ENCODE data around the gene HARBI1. TPM values are rescaled to one million over a fixed set of nuclear protein-coding genes. Genes with fewer than 3 reads are reported as not detected.

Gene HARBI1
- total and polyA plus RNA-seq, 8 donors: 1.0 to 4.0 (median 2.3) TPM; not detected in 3

- no peak for TF ChIP-seq EP300 (IDR thresholded peaks at IDR 0.05)
- TF ChIP-seq POLR2A (IDR thresholded peaks at IDR 0.05): no peak
- TF ChIP-seq POLR2AphosphoS5 (IDR thresholded peaks at IDR 0.05): no peak
- no peak for TF ChIP-seq CTCF (IDR thresholded peaks at IDR 0.05)
- Histone ChIP-seq H3K9me3 (no peaks in the 10 kb centered on the region), H3K27ac (no peak overlapping the region), H3K4me3 (no peak overlapping the region), H3K36me3 (peaks cover 27 to 72% (median 66%) of the 10 kb centered on the region in 4 donors), H3K4me1 (peaks cover 0 to 7% (median 2%) of the 10 kb centered on the region in 4 donors), H3K27me3 (no peaks in the 10 kb centered on the region)
- intact Hi-C loops (cut with DNase I; ENCODE audit: low total_unique reads): no loop called here
- DNase-seq: no peak
- 94 to 97% (median 96%) methylated on average over 22 of the region's 22 CpGs for WGBS, 5 donors
Measured at GRCh38 chr11:46633291-46634217, 16.5 kb upstream of the HARBI1 start.

GRCh38 chr11:46632502-46632901, 15.5 kb upstream of the HARBI1 start:
- Histone ChIP-seq H3K4me3 (no peak overlapping the region), H3K4me1 (peaks cover 0 to 10% (median 2%) of the 10 kb centered on the region in 4 donors), H3K9me3 (no peaks in the 10 kb centered on the region), H3K27me3 (no peaks in the 10 kb centered on the region), H3K27ac (no peak overlapping the region), H3K36me3 (peaks cover 25 to 73% (median 64%) of the 10 kb centered on the region in 4 donors)
- intact Hi-C loops (cut with DNase I; ENCODE audit: low total_unique reads): no loop called here
- WGBS, 5 donors: 74 to 92% (median 89%) methylated on average over 1 of the region's 1 CpG
- no peak for DNase-seq
- no peak for TF ChIP-seq CTCF (IDR thresholded peaks at IDR 0.05)
- TF ChIP-seq POLR2AphosphoS5 (IDR thresholded peaks at IDR 0.05): no peak
- no peak for TF ChIP-seq EP300 (IDR thresholded peaks at IDR 0.05)
- TF ChIP-seq POLR2A (IDR thresholded peaks at IDR 0.05): no peak

GRCh38 chr11:46631676-46632075, 14.6 kb upstream of the HARBI1 start:
- Histone ChIP-seq H3K27me3 (no peaks in the 10 kb centered on the region), H3K9me3 (no peaks in the 10 kb centered on the region), H3K36me3 (peaks cover 25 to 78% (median 67%) of the 10 kb centered on the region in 4 donors), H3K27ac (no peak overlapping the region), H3K4me3 (no peak overlapping the region), H3K4me1 (peaks cover 0 to 11% (median 2%) of the 10 kb centered on the region in 4 donors)
- TF ChIP-seq EP300 (IDR thresholded peaks at IDR 0.05) (no peak), CTCF (IDR thresholded peaks at IDR 0.05) (no peak), POLR2A (IDR thresholded peaks at IDR 0.05) (no peak), POLR2AphosphoS5 (IDR thresholded peaks at IDR 0.05) (no peak)
- intact Hi-C loops (cut with DNase I; ENCODE audit: low total_unique reads): no loop called here
- WGBS, 5 donors: 93 to 100% (median 97%) methylated on average over 2 of the region's 2 CpGs
- DNase-seq: no peak

GRCh38 chr11:46630237-46630636, 13.2 kb upstream of the HARBI1 start:
- Histone ChIP-seq H3K36me3 (peaks cover 30 to 80% (median 76%) of the 10 kb centered on the region in 4 donors), H3K4me1 (peaks cover 0 to 11% (median 3%) of the 10 kb centered on the region in 4 donors), H3K27me3 (no peaks in the 10 kb centered on the region), H3K27ac (no peak overlapping the region), H3K4me3 (no peak overlapping the region), H3K9me3 (no peaks in the 10 kb centered on the region)
- 94 to 100% (median 100%) methylated on average over 1 of the region's 1 CpG for WGBS, 5 donors
- DNase-seq: no peak
- no peak for TF ChIP-seq POLR2AphosphoS5 (IDR thresholded peaks at IDR 0.05)
- no peak for TF ChIP-seq POLR2A (IDR thresholded peaks at IDR 0.05)
- intact Hi-C loops (cut with DNase I; ENCODE audit: low total_unique reads): no loop called here
